BLaER1 (cell line): ENCODE results near the gene UBE2M.

Experiments
- H3K27ac ChIP-seq: shearing (Covaris generic); formaldehyde crosslinking; 2 replicates; pipeline ENCODE4 v1.8.1; 2022
- H3K27me3 ChIP-seq: shearing (Covaris generic); formaldehyde crosslinking; 2 replicates; pipeline ENCODE4 v1.8.1; 2022
- H3K36me3 ChIP-seq: shearing (Covaris generic); formaldehyde crosslinking; 2 replicates; pipeline ENCODE4 v1.8.1; 2022
- H3K4me1 ChIP-seq: shearing (Covaris generic); formaldehyde crosslinking; 2 replicates; pipeline ENCODE4 v1.8.1; 2022
- H3K4me2 ChIP-seq: shearing (Covaris generic); formaldehyde crosslinking; 2 replicates; pipeline ENCODE4 v1.8.1; 2022
- H3K4me3 ChIP-seq: shearing (Covaris generic); formaldehyde crosslinking; 2 replicates; pipeline ENCODE4 v1.8.1; 2022
- H3K9ac ChIP-seq: shearing (Covaris generic); formaldehyde crosslinking; 2 replicates; pipeline ENCODE4 v1.8.1; 2022
- H3K9me3 ChIP-seq: shearing (Covaris generic); formaldehyde crosslinking; 2 replicates; pipeline ENCODE4 v1.8.1; 2022
- H4K20me1 ChIP-seq: shearing (Covaris generic); formaldehyde crosslinking; 2 replicates; pipeline ENCODE4 v1.8.1; 2022
- Cebpa-rat ChIP-seq: shearing (Covaris generic); IDR thresholded peaks from 2 replicates; pipeline ENCODE4 v1.8.1; 2022

Gene UBE2M

DNA sequence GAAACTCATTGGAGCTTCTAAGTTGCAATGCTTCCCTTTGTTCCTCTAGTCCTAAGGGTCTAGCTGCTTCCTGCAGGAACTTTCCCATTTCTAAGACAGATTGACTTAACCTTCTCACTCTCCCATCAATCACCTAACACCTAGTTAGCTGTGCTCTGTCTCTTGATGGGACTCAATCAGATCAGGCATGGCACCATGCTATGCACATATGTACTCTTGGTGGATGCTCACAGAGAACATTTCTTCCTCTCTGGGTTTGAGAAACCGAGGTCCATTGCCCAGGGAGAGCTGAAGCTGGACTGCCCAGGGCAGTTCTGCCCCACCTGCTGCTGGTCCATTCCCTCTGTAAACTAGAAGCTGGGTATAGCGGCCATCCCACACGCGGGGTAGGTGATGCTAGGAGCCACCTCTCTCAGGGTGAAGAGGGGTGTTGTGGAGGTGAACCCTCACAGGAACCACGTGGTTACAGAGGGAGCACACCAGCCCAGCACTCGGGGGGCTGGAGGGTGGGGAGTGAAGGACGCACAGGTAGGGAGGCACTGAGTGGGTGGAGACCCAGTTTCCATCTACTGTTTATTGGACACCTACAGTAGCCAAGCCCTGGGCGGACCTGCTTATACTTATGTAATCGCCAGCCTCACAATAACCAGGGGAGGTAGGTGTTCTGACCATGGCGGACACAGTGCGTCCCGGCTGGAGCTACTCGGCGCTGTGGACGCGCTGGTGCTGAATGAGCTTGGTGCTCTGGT is 3.1 kb upstream of the UBE2M start:
- Histone ChIP-seq H3K4me1 (peaks cover 68% of the 10 kb centered on the region), H3K27me3 (no peaks in the 10 kb centered on the region), H3K9ac (peak overlapping the region; percentile 69), H3K9me3 (no peaks in the 10 kb centered on the region), H4K20me1 (peaks cover 15% of the 10 kb centered on the region), H3K27ac (peak overlapping the region; percentile 99), H3K4me3 (peak overlapping the region; percentile 63; the same call in 1 of the 2 replicates), H3K36me3 (peaks cover 17% of the 10 kb centered on the region), H3K4me2 (peak overlapping the region; percentile 89)
- TF ChIP-seq Cebpa-rat = no peak

DNA sequence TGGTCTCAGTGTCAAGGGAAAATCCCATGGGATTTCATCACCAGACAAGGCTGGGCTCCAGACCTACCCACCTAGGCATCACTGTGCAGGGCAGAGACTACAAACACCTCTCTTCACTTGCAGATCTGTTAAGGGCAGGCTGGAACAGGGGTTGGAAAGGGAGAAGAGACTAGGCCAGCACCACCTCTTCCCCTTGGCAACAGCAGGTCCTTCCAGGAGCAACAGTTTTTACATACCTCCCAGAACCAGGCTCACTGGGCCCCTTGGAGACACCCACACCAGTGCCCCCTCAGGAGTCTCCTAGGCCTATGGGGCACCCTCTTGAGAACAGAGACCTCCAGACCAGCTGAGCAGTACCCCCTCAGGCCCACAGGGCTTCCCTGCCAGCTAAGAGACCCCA is 2.5 kb upstream of the UBE2M start:
- H3K9me3 ChIP-seq = no peaks in the 10 kb centered on the region
- H4K20me1 ChIP-seq = peaks cover 20% of the 10 kb centered on the region
- H3K27me3 ChIP-seq = no peaks in the 10 kb centered on the region
- no peak overlapping the region for H3K4me3 ChIP-seq
- H3K27ac ChIP-seq = peak overlapping the region; percentile 99
- TF ChIP-seq Cebpa-rat = no peak
- peaks cover 18% of the 10 kb centered on the region for H3K36me3 ChIP-seq
- H3K4me2 ChIP-seq = peak overlapping the region; percentile 89
- no peak overlapping the region for H3K9ac ChIP-seq
- H3K4me1 ChIP-seq = peaks cover 70% of the 10 kb centered on the region

DNA sequence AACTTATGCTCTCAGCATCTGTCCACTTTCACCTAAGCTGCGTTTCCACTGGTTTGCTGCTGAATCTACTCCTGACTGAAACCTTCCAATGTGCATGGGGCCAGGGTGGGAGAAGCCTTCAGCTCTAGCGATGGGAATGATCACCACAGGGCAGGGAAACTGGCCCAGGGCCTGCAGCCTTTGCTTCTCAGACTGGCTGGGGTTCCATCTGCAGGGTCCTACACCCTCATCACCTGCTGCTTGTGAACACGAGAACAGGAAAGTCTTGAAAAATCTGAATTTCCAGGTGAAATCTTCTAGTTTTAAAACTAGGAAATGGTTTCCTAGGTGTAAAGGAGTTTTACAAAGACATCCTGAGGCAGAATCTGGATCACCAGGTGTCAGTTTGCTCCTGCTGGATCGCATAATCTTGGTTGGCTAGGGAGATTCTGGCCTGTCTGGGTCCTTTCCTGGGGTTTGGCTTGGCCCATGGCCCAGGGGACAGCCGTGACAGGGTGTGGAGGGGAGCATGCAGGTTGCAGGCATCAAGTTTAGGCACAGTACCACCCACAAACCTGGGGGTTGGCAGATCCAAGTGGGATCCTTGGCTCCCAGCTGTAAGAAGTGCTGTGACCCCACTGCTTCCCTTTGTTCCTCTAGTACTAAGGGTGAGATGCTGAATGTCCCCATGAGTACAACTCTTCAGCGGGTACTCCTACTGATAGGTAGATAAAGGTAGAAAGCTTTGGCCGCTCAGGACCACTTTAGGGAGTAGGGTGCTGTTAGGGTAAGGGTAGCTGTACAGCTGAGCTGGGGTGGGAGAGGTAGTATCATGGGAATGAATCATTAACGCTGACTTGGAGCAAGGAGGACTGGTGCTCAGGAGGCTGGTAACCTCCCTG is 1.8 kb upstream of the UBE2M start:
- Histone ChIP-seq H3K27me3 (no peaks in the 10 kb centered on the region), H3K27ac (peak overlapping the region; percentile 99), H3K9me3 (no peaks in the 10 kb centered on the region), H3K4me2 (peak overlapping the region; percentile 89), H4K20me1 (peaks cover 20% of the 10 kb centered on the region), H3K4me3 (peak overlapping the region; percentile 95), H3K4me1 (peaks cover 76% of the 10 kb centered on the region), H3K36me3 (peaks cover 22% of the 10 kb centered on the region), H3K9ac (peak overlapping the region; percentile 97)
- no peak for TF ChIP-seq Cebpa-rat

GRCh38 chr19:58559275-58560006 is 1.0 kb upstream of the UBE2M start:
- peaks cover 75% of the 10 kb centered on the region for H3K4me1 ChIP-seq
- peak overlapping the region; percentile 89 for H3K4me2 ChIP-seq
- peak overlapping the region; percentile 95 for H3K4me3 ChIP-seq

DNA sequence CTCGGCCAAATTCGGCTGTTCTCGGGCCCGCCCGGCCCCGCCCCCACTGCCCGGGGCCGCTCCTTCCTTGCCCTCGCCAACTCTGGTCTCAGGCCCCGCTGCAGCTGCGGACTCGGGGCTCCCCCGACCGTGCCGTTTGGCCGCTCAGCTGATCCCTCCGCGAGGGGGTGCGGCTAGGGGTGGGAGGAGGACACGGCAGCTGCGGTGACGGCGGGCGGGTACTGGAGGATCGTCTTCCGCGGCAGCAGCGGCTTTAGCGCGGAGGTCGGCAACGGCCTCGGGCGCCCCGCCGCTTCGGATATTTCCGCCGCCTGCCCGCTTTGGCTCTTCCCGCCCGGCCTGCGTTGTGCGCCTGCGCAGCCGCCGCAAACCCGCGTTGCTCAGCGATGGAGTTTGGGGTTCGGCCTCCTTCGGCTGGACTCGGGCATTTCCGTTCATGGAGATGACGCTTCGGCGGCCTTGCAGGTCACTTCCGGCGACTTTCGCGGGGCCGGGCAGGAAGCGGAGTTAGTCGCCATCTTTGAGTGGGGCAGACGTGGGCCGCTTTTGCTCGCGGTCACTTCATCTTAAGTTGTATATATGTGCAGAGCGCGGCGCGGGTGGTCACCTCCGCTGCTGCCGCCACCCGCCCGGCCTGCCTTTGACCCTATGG is 338 bp upstream of the UBE2M start:
- Histone ChIP-seq H3K27ac (peak overlapping the region; percentile 99), H3K27me3 (no peaks in the 10 kb centered on the region), H4K20me1 (peaks cover 26% of the 10 kb centered on the region), H3K9me3 (no peaks in the 10 kb centered on the region), H3K36me3 (peaks cover 20% of the 10 kb centered on the region), H3K4me1 (peaks cover 75% of the 10 kb centered on the region), H3K4me2 (peak overlapping the region; percentile 89), H3K4me3 (peak overlapping the region; percentile 95), H3K9ac (peak overlapping the region; percentile 97)
- no peak for TF ChIP-seq Cebpa-rat

More at GRCh38 chr19:58559275-58560006, 1.0 kb upstream of the UBE2M start:
- Histone ChIP-seq H3K27me3 (no peaks in the 10 kb centered on the region), H3K27ac (peak overlapping the region; percentile 99), H3K9ac (peak overlapping the region; percentile 97), H3K36me3 (peaks cover 19% of the 10 kb centered on the region), H3K9me3 (no peaks in the 10 kb centered on the region), H4K20me1 (peaks cover 20% of the 10 kb centered on the region)
- TF ChIP-seq Cebpa-rat = no peak

DNA sequence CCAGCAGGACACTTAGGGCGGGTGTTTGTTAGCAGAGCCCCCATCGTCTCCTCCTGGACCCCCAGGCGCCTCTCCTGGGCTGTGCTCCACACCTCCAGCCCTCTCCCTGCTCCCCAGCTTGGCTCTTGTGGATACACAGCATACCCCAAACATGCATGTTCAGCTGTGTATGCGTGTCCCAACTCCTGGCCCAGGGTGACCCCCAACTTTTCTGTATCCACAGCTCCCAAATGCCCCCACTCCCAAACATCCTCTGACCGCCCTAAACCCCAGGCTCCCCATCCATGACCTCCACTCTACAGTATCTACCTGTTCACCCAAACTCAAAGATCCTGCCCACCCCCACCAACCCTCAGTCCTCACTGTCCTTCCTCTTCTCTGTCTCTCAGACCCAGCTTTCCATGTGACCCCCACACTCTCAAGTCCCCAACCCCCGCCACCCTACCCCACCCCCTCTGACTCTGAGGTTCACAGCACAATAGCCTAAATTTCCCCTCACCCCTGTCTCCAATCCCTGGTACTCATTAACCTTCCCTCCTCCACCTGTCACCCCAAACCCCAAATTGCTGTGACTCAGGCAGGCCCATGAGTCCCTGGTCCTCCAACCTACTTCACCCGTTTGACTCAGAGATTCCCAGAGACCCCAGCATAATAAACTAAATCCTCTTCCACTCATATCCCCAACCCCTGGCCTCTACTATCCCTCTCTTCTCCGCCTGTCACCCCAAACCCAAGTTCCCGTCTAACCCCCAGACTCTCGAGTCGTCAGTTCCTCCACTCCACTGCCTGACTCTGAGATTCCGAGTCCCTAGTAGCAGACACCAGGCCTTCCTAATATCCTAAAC is 968 bp downstream of the UBE2M start:
- Histone ChIP-seq H3K4me2 (peak overlapping the region; percentile 89), H4K20me1 (peaks cover 39% of the 10 kb centered on the region), H3K36me3 (peaks cover 33% of the 10 kb centered on the region), H3K9ac (peak overlapping the region; percentile 97), H3K4me1 (peaks cover 68% of the 10 kb centered on the region), H3K4me3 (peak overlapping the region; percentile 95), H3K9me3 (no peaks in the 10 kb centered on the region), H3K27me3 (no peaks in the 10 kb centered on the region), H3K27ac (peak overlapping the region; percentile 99)
- no peak for TF ChIP-seq Cebpa-rat

- H3K4me3 ChIP-seq = peak overlapping the region; percentile 95
- peak overlapping the region; percentile 97 for H3K9ac ChIP-seq
- H3K9me3 ChIP-seq = no peaks in the 10 kb centered on the region
- peak overlapping the region; percentile 99 for H3K27ac ChIP-seq
- H3K36me3 ChIP-seq = peaks cover 41% of the 10 kb centered on the region
- peak overlapping the region; percentile 89 for H3K4me2 ChIP-seq
- peaks cover 61% of the 10 kb centered on the region for H3K4me1 ChIP-seq
- H3K27me3 ChIP-seq = no peaks in the 10 kb centered on the region
- TF ChIP-seq Cebpa-rat = no peak
- peaks cover 46% of the 10 kb centered on the region for H4K20me1 ChIP-seq
These were observed 1.7 kb downstream of the UBE2M start for GRCh38 chr19:58556622-58557220.

DNA sequence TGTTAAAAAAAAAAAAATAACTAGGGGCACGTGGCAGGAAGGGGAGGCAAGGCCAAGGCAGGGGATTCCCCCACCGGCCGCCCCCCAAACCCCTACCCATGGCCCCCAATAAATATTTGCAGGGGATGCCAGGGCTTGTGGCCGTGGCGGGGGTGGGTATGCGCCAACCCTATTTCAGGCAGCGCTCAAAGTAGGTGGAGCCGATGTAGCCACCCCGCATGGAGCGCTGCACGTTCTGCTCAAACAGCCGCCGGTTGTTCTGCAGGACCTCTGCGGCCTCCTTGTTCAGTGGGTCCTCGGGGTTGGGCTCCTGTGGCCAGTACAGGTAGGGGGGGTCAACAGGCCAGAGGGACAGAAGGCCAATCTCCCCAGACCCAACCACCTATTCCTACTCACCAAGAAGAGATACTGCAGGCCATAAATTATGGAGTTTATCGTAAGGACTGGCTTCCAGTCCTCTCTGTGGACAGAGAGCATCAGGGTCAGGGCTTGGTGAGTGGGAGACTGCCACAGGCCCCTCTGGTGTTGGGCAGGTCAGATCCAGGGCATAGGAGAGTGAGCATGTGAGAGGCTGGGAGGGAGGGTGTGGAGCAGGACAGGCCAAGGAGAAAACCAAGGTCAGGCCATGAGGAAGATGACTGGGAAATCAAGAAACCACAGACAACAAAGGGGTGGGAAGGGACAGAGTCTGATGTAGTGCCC is 2.3 kb downstream of the UBE2M start:
- Histone ChIP-seq H3K9ac (peak overlapping the region; percentile 97), H3K4me2 (peak overlapping the region; percentile 89)

More for the DNA sequence above, 2.3 kb downstream of the UBE2M start:
- peak overlapping the region; percentile 99 for H3K27ac ChIP-seq
- H4K20me1 ChIP-seq = peaks cover 52% of the 10 kb centered on the region
- peak overlapping the region; percentile 95; the same call in 1 of the 2 replicates for H3K4me3 ChIP-seq
- peaks cover 47% of the 10 kb centered on the region for H3K36me3 ChIP-seq
- H3K4me1 ChIP-seq = peaks cover 55% of the 10 kb centered on the region
- H3K27me3 ChIP-seq = no peaks in the 10 kb centered on the region
- H3K9me3 ChIP-seq = no peaks in the 10 kb centered on the region
- TF ChIP-seq Cebpa-rat = no peak
